Esophagus squamous epithelium (tissue), 5 donors: ENCODE data around the gene CROCC2. TPM values are rescaled to one million over a fixed set of nuclear protein-coding genes. Genes with fewer than 3 reads are reported as not detected.
A peak's percentile ranks its signal among the peaks of the same experiment; 100 is the strongest.

Experiments
- DNase-seq: peaks from one replicate; lab custom pipeline; 2025; lab: John Stamatoyannopoulos, UW
- H3K27ac ChIP-seq, 4 donors: fragments of 200-600 bp; sonication (generic); one replicate each; pipeline ENCODE4 v1.5.1; 2016 to 2019; ENCODE audit warnings: mild to moderate bottlenecking in 1 of 4
- H3K27me3 ChIP-seq, 4 donors: fragments of 200-600 bp; sonication (generic); 1 replicate in 3 of 4; 2 replicates in 1 of 4; pipeline versions ENCODE4 v1.5.1 to v1.6.0; 2017 to 2021; ENCODE audit warnings: antibody characterized with exemption in 1 of 4
- H3K36me3 ChIP-seq, 3 donors: fragments of 200-600 bp; sonication (generic); one replicate each; pipeline ENCODE4 v1.5.1; 2016 to 2019
- H3K4me1 ChIP-seq, 3 donors: fragments of 200-600 bp; sonication (generic); one replicate each; pipeline ENCODE4 v1.5.1; 2017 to 2019
- H3K4me3 ChIP-seq, 4 donors: fragments of 200-600 bp; sonication (generic); 1 replicate in 3 of 4; 2 replicates in 1 of 4; pipeline ENCODE4 v1.5.1; 2016 to 2019; ENCODE audit warnings: mild to moderate bottlenecking in 2 of 4, moderate library complexity in 1 of 4
- H3K9me3 ChIP-seq, 3 donors: fragments of 200-600 bp; sonication (generic); one replicate each; pipeline ENCODE4 v1.5.1; 2016 to 2019
- POLR2A ChIP-seq, 4 donors: fragments of 450-650 bp; IDR thresholded peaks; one replicate each; pipeline ENCODE4 v1.6.1; 2017; ENCODE audit warnings: antibody characterized with exemption in 4 of 4, mild to moderate bottlenecking in 4 of 4, moderate library complexity in 3 of 4
- WGBS, 2 donors: methylation state at CpG; one replicate each; pipeline ENCODE4 v1.1.5; 2018; 5-methylcytosine and 5-hydroxymethylcytosine counted together
- intact Hi-C: fragments of 100-400 bp; cut with DNase I; formaldehyde crosslinking; loops from one replicate; pipeline ENCODE4 v1.15.0; 2022
- total RNA-seq, 4 donors: library from RNA; depleted of rRNA; stranded (reverse); fragments of >200 nt; gene quantifications; one replicate each; pipeline ENCODE4 v1.1.0, GENCODE V29; 2016
- TF ChIP-seq, protein P1 (sequence below), 6 experiments: fragments of 450-650 bp in 4 of 6; fragments of 200-600 bp in 2 of 6; sonication (generic) in 2 of 6; IDR thresholded peaks; one replicate each; pipeline ENCODE4 v1.5.1; 2016 to 2019; ENCODE audit warnings: antibody characterized with exemption in 6 of 6, mild to moderate bottlenecking in 4 of 6, moderate library complexity in 4 of 6
- donor health status: DM: yes; HTN: yes; CAD: no.

CROCC2 gene
- total RNA-seq, 4 donors from 2014 or later = not detected

GRCh38 chr2:240926516-240927389, 20.6 kb downstream of the CROCC2 start:
- TF ChIP-seq, protein P1, sequence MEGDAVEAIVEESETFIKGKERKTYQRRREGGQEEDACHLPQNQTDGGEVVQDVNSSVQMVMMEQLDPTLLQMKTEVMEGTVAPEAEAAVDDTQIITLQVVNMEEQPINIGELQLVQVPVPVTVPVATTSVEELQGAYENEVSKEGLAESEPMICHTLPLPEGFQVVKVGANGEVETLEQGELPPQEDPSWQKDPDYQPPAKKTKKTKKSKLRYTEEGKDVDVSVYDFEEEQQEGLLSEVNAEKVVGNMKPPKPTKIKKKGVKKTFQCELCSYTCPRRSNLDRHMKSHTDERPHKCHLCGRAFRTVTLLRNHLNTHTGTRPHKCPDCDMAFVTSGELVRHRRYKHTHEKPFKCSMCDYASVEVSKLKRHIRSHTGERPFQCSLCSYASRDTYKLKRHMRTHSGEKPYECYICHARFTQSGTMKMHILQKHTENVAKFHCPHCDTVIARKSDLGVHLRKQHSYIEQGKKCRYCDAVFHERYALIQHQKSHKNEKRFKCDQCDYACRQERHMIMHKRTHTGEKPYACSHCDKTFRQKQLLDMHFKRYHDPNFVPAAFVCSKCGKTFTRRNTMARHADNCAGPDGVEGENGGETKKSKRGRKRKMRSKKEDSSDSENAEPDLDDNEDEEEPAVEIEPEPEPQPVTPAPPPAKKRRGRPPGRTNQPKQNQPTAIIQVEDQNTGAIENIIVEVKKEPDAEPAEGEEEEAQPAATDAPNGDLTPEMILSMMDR (IDR thresholded peaks at IDR 0.05) = no peak
- no peak for TF ChIP-seq POLR2A (IDR thresholded peaks at IDR 0.05)
- intact Hi-C loops = no loop called here
- Histone ChIP-seq H3K9me3 (no peaks in the 10 kb centered on the region), H3K27me3 (peaks cover 0 to 14% (median 0%) of the 10 kb centered on the region in 4 donors), H3K27ac (peak overlapping the region in 1 of 4 donors; percentile 3), H3K4me3 (peak overlapping the region in 2 of 4 donors; percentile 3 to 44), H3K4me1 (peaks cover 5 to 18% (median 8%) of the 10 kb centered on the region in 3 donors), H3K36me3 (no peaks in the 10 kb centered on the region)
- 56 to 63% methylated on average over 15 to 20 of the region's 38 CpGs for WGBS, 2 donors
- DNase-seq = no peak

- Histone ChIP-seq H3K4me1 (peaks cover 0 to 12% (median 3%) of the 10 kb centered on the region in 3 donors), H3K9me3 (no peaks in the 10 kb centered on the region), H3K4me3 (peak overlapping the region in 1 of 4 donors; percentile 44), H3K27me3 (peaks cover 0 to 14% (median 0%) of the 10 kb centered on the region in 4 donors), H3K36me3 (no peaks in the 10 kb centered on the region), H3K27ac (no peak overlapping the region)
- TF ChIP-seq, protein P1 (IDR thresholded peaks at IDR 0.05) = no peak
- TF ChIP-seq POLR2A (IDR thresholded peaks at IDR 0.05) = no peak
- 71 to 84% methylated on average over 7 of the region's 7 CpGs for WGBS, 2 donors
- DNase-seq = no peak
- intact Hi-C loops = no loop called here
Measured at GRCh38 chr2:240927390-240927781, 21.2 kb downstream of the CROCC2 start.

DNA sequence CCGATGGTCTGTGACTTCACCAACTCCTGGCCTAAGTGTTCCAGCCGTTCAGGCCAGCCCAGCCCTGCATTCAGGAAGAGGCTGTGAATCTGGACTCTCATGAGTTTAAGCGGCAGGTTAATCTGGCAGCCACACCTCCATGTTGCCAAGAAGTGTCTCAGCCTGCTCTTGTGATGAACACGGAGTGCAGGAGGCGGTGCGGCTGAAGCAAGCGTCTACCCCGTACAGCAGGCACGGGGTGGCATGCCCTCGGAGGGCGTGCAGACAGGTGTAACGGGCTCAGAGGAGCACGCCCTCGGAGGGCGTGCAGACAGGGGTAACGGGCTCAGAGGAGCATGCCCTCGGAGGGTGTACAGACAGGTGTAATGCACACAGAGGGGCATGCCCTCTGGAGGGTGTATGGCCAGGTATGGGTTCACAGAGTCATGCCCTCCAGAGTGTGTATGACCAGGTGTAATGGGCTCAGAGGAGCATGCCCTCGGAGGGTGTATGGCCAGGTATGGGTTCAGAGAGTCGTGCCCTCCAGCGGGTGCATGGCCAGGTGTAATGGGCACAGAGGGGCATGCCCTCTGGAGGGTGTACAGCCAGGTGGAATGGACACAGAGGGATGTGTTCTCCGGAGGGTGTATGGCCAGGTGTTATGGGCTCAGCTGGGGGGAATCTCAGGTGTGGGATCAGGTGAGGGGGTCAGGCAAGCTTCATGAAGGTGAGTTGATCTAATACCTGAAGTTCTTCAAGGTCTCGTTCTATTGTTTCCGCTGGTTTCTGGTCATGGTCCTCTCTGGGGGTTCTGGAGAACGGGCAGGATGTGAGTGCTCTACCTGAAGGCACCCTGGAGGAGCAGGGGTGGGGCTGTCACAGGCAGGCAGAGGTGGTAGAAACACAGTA, 22.6 kb downstream of the CROCC2 start:
- H3K4me1 ChIP-seq = peaks cover 0 to 5% (median 3%) of the 10 kb centered on the region in 3 donors
- no peak overlapping the region for H3K4me3 ChIP-seq
- intact Hi-C loops = no loop called here
- peaks cover 0 to 22% (median 0%) of the 10 kb centered on the region in 4 donors for H3K27me3 ChIP-seq
- DNase-seq = no peak
- TF ChIP-seq, protein P1 (IDR thresholded peaks at IDR 0.05) = no peak
- TF ChIP-seq POLR2A (IDR thresholded peaks at IDR 0.05) = no peak
- no peaks in the 10 kb centered on the region for H3K36me3 ChIP-seq
- WGBS, 2 donors = 68 to 89% methylated on average over 16 to 20 of the region's 24 CpGs
- no peaks in the 10 kb centered on the region for H3K9me3 ChIP-seq
- H3K27ac ChIP-seq = no peak overlapping the region

DNA sequence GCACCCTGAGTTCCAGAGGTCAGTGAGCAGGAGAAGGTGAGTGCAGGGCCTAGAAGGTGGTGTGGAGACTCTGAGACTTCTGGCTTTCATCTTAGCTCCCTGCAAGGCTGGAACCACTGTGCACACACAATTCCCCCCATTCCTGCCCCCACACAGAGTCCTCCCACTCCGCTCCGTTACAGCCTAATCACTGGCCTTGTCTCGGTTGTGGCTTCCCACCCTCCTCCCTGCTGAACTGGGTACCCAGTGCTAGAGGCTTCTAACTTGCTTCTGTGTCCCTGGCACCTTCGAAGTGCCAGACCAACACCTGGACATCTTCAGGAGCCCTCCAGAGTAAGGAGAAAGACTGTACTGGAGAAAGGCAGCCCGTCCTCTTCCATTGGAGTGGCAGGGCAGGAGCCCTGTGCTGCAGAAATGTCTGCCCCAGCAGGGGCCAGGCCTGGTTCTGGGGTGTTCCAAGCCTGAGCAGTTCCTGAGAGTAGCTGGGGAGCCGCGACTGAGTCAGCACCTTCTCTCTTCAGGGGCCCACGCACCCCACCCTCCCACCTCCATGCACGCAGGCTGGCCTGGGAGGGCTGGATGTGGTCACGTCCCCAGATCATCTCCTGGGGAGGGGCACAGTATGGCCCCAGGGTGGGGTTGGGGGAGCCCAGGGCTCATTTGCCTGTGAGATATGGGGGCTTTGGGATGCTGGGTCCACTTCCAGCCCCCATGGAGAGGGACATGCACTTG, 23.4 kb downstream of the CROCC2 start:
- H3K4me3 ChIP-seq = no peak overlapping the region
- DNase-seq = no peak
- no peaks in the 10 kb centered on the region for H3K36me3 ChIP-seq
- H3K4me1 ChIP-seq = peaks cover 0 to 5% (median 3%) of the 10 kb centered on the region in 3 donors
- peaks cover 0 to 26% (median 0%) of the 10 kb centered on the region in 4 donors for H3K27me3 ChIP-seq
- 66 to 72% methylated on average over 3 to 6 of the region's 10 CpGs for WGBS, 2 donors
- no peak for TF ChIP-seq POLR2A (IDR thresholded peaks at IDR 0.05)
- H3K27ac ChIP-seq = no peak overlapping the region
- no peaks in the 10 kb centered on the region for H3K9me3 ChIP-seq
- intact Hi-C loops = no loop called here

GRCh38 chr2:240930096-240930630, 24.0 kb downstream of the CROCC2 start:
- Histone ChIP-seq H3K36me3 (no peaks in the 10 kb centered on the region), H3K4me3 (no peak overlapping the region), H3K4me1 (peaks cover 0 to 3% (median 2%) of the 10 kb centered on the region in 3 donors), H3K27ac (no peak overlapping the region), H3K27me3 (peaks cover 0 to 26% (median 0%) of the 10 kb centered on the region in 4 donors), H3K9me3 (no peaks in the 10 kb centered on the region)
- TF ChIP-seq, protein P1 (IDR thresholded peaks at IDR 0.05) = no peak
- TF ChIP-seq POLR2A (IDR thresholded peaks at IDR 0.05) = no peak
- no peak for DNase-seq
- intact Hi-C loops = no loop called here
- no CpG with 5 or more reads among the region's 12 CpGs for WGBS, 2 donors
